HepG2 (cell line): ENCODE data around the gene TXNDC12. TPM values are rescaled to one million over a fixed set of nuclear protein-coding genes. Genes with fewer than 3 reads are reported as not detected.

Experiments used
- IRX3 ChIP-seq: sonication (generic); formaldehyde crosslinking; IDR thresholded peaks from 2 replicates; pipeline ENCODE4 v1.8.1; 2023; ENCODE audit warnings: mild to moderate bottlenecking, low read depth, missing genetic modification reagents, borderline replicate concordance
- KDM3A ChIP-seq: IDR thresholded peaks from 2 replicates; pipeline ENCODE4 v1.6.1; 2018; ENCODE audit warnings: low read depth, missing compliant biosample characterization
- KDM5A ChIP-seq: fragments of 200-600 bp; sonication (generic); IDR thresholded peaks from 2 replicates; pipeline ENCODE4 v1.7.0; 2018; ENCODE audit warnings: antibody characterized with exemption, mild to moderate bottlenecking, low read length, borderline replicate concordance
- MED13 ChIP-seq: sonication (generic); formaldehyde crosslinking; IDR thresholded peaks from 2 replicates; pipeline ENCODE4 v1.5.0; 2020; ENCODE audit warnings: missing genetic modification reagents
- MIER2 ChIP-seq: IDR thresholded peaks from 2 replicates; pipeline ENCODE4 v1.6.1; 2016; ENCODE audit warnings: missing biosample characterization, missing genetic modification reagents
- NCOA1 ChIP-seq: sonication (generic); formaldehyde crosslinking; IDR thresholded peaks from 2 replicates; pipeline ENCODE4 v1.9.0; 2021; ENCODE audit warnings: missing genetic modification reagents
- PAWR ChIP-seq: sonication (generic); formaldehyde crosslinking; IDR thresholded peaks from 2 replicates; pipeline ENCODE4 v1.4.0; 2020; ENCODE audit warnings: missing genetic modification reagents, mild to moderate bottlenecking, borderline replicate concordance
- POGK ChIP-seq: sonication (generic); formaldehyde crosslinking; conservative IDR thresholded peaks from 2 replicates; pipeline ENCODE4 v1.8.0; 2022; ENCODE audit warnings: mild to moderate bottlenecking, moderate library complexity, missing genetic modification reagents
- POLR2G ChIP-seq: fragments of 200-400 bp; formaldehyde crosslinking; IDR thresholded peaks from 2 replicates; pipeline ENCODE4 v1.6.1; 2018; ENCODE audit warnings: mild to moderate bottlenecking, low read depth, low read length, moderate library complexity
- SKIL ChIP-seq: sonication (generic); formaldehyde crosslinking; IDR thresholded peaks from 2 replicates; pipeline ENCODE4 v1.8.0; 2022; ENCODE audit warnings: missing genetic modification reagents, mild to moderate bottlenecking, moderate library complexity, borderline replicate concordance
- SNAPC2 ChIP-seq: sonication (generic); formaldehyde crosslinking; IDR thresholded peaks from 2 replicates; pipeline ENCODE4 v1.8.1; 2022; ENCODE audit warnings: mild to moderate bottlenecking, missing genetic modification reagents
- SP2 ChIP-seq: sonication (generic); formaldehyde crosslinking; IDR thresholded peaks from 2 replicates; pipeline ENCODE4 v1.5.1; 2020; ENCODE audit warnings: mild to moderate bottlenecking, missing genetic modification reagents
- TCF12 ChIP-seq, 2 experiments: fragments of 450-650 bp in 1 of 2; sonication (generic) in 1 of 2; formaldehyde crosslinking in 1 of 2; IDR thresholded peaks; 2 replicates each; pipeline versions ENCODE4 v1.6.1 to v1.8.0; 2017 to 2022; ENCODE audit warnings: antibody characterized with exemption in 1 of 2, mild to moderate bottlenecking in 1 of 2, missing genetic modification reagents in 1 of 2, moderate library complexity in 1 of 2
- TEF ChIP-seq: sonication (generic); formaldehyde crosslinking; IDR thresholded peaks from 2 replicates; pipeline ENCODE4 v1.5.0; 2020; ENCODE audit warnings: missing genetic modification reagents
- TSC22D2 ChIP-seq: sonication (generic); formaldehyde crosslinking; IDR thresholded peaks from 2 replicates; pipeline ENCODE4 v1.5.1; 2020; ENCODE audit warnings: missing genetic modification reagents, mild to moderate bottlenecking, borderline replicate concordance
- ZNF143 ChIP-seq: sonication (generic); formaldehyde crosslinking; IDR thresholded peaks from 2 replicates; pipeline ENCODE4 v1.4.0; 2020; ENCODE audit warnings: missing genetic modification reagents
- ZNF224 ChIP-seq: sonication (generic); formaldehyde crosslinking; IDR thresholded peaks from 2 replicates; pipeline ENCODE4 v1.5.0; 2020; ENCODE audit warnings: mild to moderate bottlenecking, missing genetic modification reagents
- ZNF362 ChIP-seq: sonication (generic); formaldehyde crosslinking; IDR thresholded peaks from 2 replicates; pipeline ENCODE4 v1.4.0; 2020; ENCODE audit warnings: missing genetic modification reagents, mild to moderate bottlenecking, borderline replicate concordance
- ZNF563 ChIP-seq: sonication (generic); formaldehyde crosslinking; IDR thresholded peaks from 2 replicates; pipeline ENCODE4 v1.8.0; 2022; ENCODE audit warnings: mild to moderate bottlenecking, moderate library complexity, missing genetic modification reagents
- ZNF615 ChIP-seq: sonication (generic); formaldehyde crosslinking; IDR thresholded peaks from 2 replicates; pipeline ENCODE4 v1.5.0; 2020; ENCODE audit warnings: mild to moderate bottlenecking, missing genetic modification reagents, borderline replicate concordance
- ZNF800 ChIP-seq: sonication (generic); formaldehyde crosslinking; IDR thresholded peaks from 2 replicates; pipeline ENCODE4 v1.4.0; 2020; ENCODE audit warnings: missing genetic modification reagents
- polyA plus RNA-seq, 8 experiments: library from polyadenylated mRNA; depleted of rRNA in 3 of 8; stranded (reverse) in 7 of 8; unstranded in 1 of 8; fragments of >200 nt; fragmentation: Illumina TruSeq in 4 of 8; extraction: Trizol in 4 of 8; gene quantifications; 2 replicates each; pipeline versions ENCODE4 v1.2.1 to v1.2.3, GENCODE V29; 2011 to 2016; ENCODE audit warnings: low read depth in 4 of 8, missing spikeins in 1 of 8, mixed read lengths in 1 of 8; ENCODE audit not compliant: insufficient read depth in 1 of 8
- total RNA-seq, 5 experiments: library from RNA; depleted of rRNA; stranded (reverse); fragments of >200 nt; fragmentation: Illumina TruSeq; extraction: Trizol; gene quantifications; 2 replicates each; pipeline ENCODE4 v1.2.3, GENCODE V29; 2016; ENCODE audit warnings: low read depth in 1 of 5

Gene TXNDC12
- total and polyA plus RNA-seq, 2 of the 13 experiments (the other 11 are each of a cell fraction or from before 2014, with no cell fraction given) = 65.6 to 67.2 TPM

GRCh38 chr1:52054496-52055065, 410 bp downstream of the TXNDC12 start (continued):
- 0 out of 2 replicates have a peak, but pooled peaks have one; percentile 3 for TF ChIP-seq KDM5A
- 0 out of 2 replicates have a peak, but pooled peaks have one; percentile 29 for TF ChIP-seq SNAPC2 (CRISPR knock-in tag)
- TF ChIP-seq POGK (CRISPR knock-in tag) = 0 out of 2 replicates have a peak, but pooled peaks have one; percentile 3
- TF ChIP-seq KDM3A (CRISPR knock-in tag) = no peak
- 0 out of 2 replicates have a peak, but pooled peaks have one; percentile 45 for TF ChIP-seq NCOA1
- 0 out of 2 replicates have a peak, but pooled peaks have one; percentile 0 for TF ChIP-seq MED13 (CRISPR knock-in tag)
- TF ChIP-seq TSC22D2 = no peak
- TF ChIP-seq TCF12 (IDR thresholded peaks at IDR 0.05) = no peak
- 0 out of 2 replicates have a peak, but pooled peaks have one; percentile 6 for TF ChIP-seq TCF12 (CRISPR knock-in tag; IDR thresholded peaks at IDR 0.05)
- no peak for TF ChIP-seq ZNF615 (CRISPR knock-in tag)
- TF ChIP-seq ZNF224 = 0 out of 2 replicates have a peak, but pooled peaks have one; percentile 6
- TF ChIP-seq IRX3 (CRISPR knock-in tag) = 0 out of 2 replicates have a peak, but pooled peaks have one; percentile 48
- TF ChIP-seq ZNF143 (CRISPR knock-in tag) = no peak
- 0 out of 2 replicates have a peak, but pooled peaks have one; percentile 10 for TF ChIP-seq PAWR (CRISPR knock-in tag)
- no peak for TF ChIP-seq SP2 (CRISPR knock-in tag)
- TF ChIP-seq SKIL (CRISPR knock-in tag) = no peak
- no peak for TF ChIP-seq POLR2G
- TF ChIP-seq TEF (CRISPR knock-in tag) = peak; percentile 45; the same call in 1 of the 2 replicates
- no peak for TF ChIP-seq ZNF362 (CRISPR knock-in tag)
- TF ChIP-seq ZNF800 (CRISPR knock-in tag) = 0 out of 2 replicates have a peak, but pooled peaks have one; percentile 49
- TF ChIP-seq MIER2 (CRISPR knock-in tag) = no peak
- no peak for TF ChIP-seq ZNF563 (CRISPR knock-in tag)
